ENCODE measurements around the gene AFM.
"Not testable (repeated sequence)": the region's sequence is repeated elsewhere in the genome, so short reads cannot be mapped to it uniquely, and the experiment has no call there.

The AFM gene

GRCh38 chr4:73533515-73534422 is 52.2 kb downstream of the AFM start:
- Histone ChIP-seq H3K9me3 (ENCODE audit: low read depth, low read length) (no peaks in the 10 kb centered on the region), H3K27ac (no peak overlapping the region), H3K9ac (ENCODE audit: insufficient read length) (no peak overlapping the region), H3K4me3 (no peak overlapping the region), H3K36me3 (ENCODE audit: insufficient read depth, low read length) (no peaks in the 10 kb centered on the region)
- TF ChIP-seq POLR2AphosphoS5 (IDR thresholded peaks at IDR 0.05; ENCODE audit: borderline replicate concordance, low read depth, low read length) (no peak), EZH2 (IDR thresholded peaks at IDR 0.05) (no peak), FOXP2 (optimal IDR thresholded peaks at IDR 0.05; ENCODE audit: control extremely low read depth, extremely low read length, insufficient read depth) (no peak)
- DNase-seq (ENCODE audit: low read depth, low spot score) = no peak

GRCh38 chr4:73538162-73538561 is 56.6 kb downstream of the AFM start:
- H3K9ac ChIP-seq (ENCODE audit: insufficient read length) = no peak overlapping the region
- H3K9me3 ChIP-seq (ENCODE audit: low read depth, low read length) = no peaks in the 10 kb centered on the region
- H3K4me3 ChIP-seq = no peak overlapping the region
- TF ChIP-seq EZH2 (IDR thresholded peaks at IDR 0.05) (no peak), FOXP2 (optimal IDR thresholded peaks at IDR 0.05; ENCODE audit: control extremely low read depth, extremely low read length, insufficient read depth) (no peak)
- no peak for DNase-seq (ENCODE audit: low read depth, low spot score)
- no peaks in the 10 kb centered on the region for H3K36me3 ChIP-seq (ENCODE audit: insufficient read depth, low read length)
- no peak overlapping the region for H3K27ac ChIP-seq

GRCh38 chr4:73539386-73539785 is 57.8 kb downstream of the AFM start:
- no peak for TF ChIP-seq EZH2 (IDR thresholded peaks at IDR 0.05)
- TF ChIP-seq POLR2AphosphoS5 (IDR thresholded peaks at IDR 0.05; ENCODE audit: borderline replicate concordance, low read depth, low read length) = no peak
- TF ChIP-seq FOXP2 (optimal IDR thresholded peaks at IDR 0.05; ENCODE audit: control extremely low read depth, extremely low read length, insufficient read depth) = no peak

GRCh38 chr4:73540826-73541225 is 59.3 kb downstream of the AFM start:
- Histone ChIP-seq H3K27ac (no peak overlapping the region), H3K4me3 (no peak overlapping the region), H3K36me3 (ENCODE audit: insufficient read depth, low read length) (no peaks in the 10 kb centered on the region), H3K9me3 (ENCODE audit: low read depth, low read length) (no peaks in the 10 kb centered on the region), H3K9ac (ENCODE audit: insufficient read length) (no peak overlapping the region)
- DNase-seq (ENCODE audit: low read depth, low spot score) = no peak
- TF ChIP-seq FOXP2 (optimal IDR thresholded peaks at IDR 0.05; ENCODE audit: control extremely low read depth, extremely low read length, insufficient read depth) (no peak), EZH2 (IDR thresholded peaks at IDR 0.05) (no peak), POLR2AphosphoS5 (IDR thresholded peaks at IDR 0.05; ENCODE audit: borderline replicate concordance, low read depth, low read length) (no peak)

More at GRCh38 chr4:73539386-73539785, 57.8 kb downstream of the AFM start:
- Histone ChIP-seq H3K9me3 (ENCODE audit: low read depth, low read length) (no peaks in the 10 kb centered on the region), H3K27ac (no peak overlapping the region), H3K4me3 (no peak overlapping the region), H3K9ac (ENCODE audit: insufficient read length) (no peak overlapping the region), H3K36me3 (ENCODE audit: insufficient read depth, low read length) (no peaks in the 10 kb centered on the region)
- no peak for DNase-seq (ENCODE audit: low read depth, low spot score)

GRCh38 chr4:73541251-73541650 is 59.7 kb downstream of the AFM start:
- no peak overlapping the region for H3K27ac ChIP-seq
- no peaks in the 10 kb centered on the region for H3K9me3 ChIP-seq (ENCODE audit: low read depth, low read length)
- H3K36me3 ChIP-seq (ENCODE audit: insufficient read depth, low read length) = no peaks in the 10 kb centered on the region
- DNase-seq (ENCODE audit: low read depth, low spot score) = no peak
- no peak overlapping the region for H3K4me3 ChIP-seq
- no peak overlapping the region for H3K9ac ChIP-seq (ENCODE audit: insufficient read length)
- TF ChIP-seq POLR2AphosphoS5 (IDR thresholded peaks at IDR 0.05; ENCODE audit: borderline replicate concordance, low read depth, low read length) (no peak), EZH2 (IDR thresholded peaks at IDR 0.05) (no peak), FOXP2 (optimal IDR thresholded peaks at IDR 0.05; ENCODE audit: control extremely low read depth, extremely low read length, insufficient read depth) (no peak)

GRCh38 chr4:73544620-73545019 is 63.1 kb downstream of the AFM start:
- no peak for TF ChIP-seq EZH2 (IDR thresholded peaks at IDR 0.05)
- TF ChIP-seq POLR2AphosphoS5 (IDR thresholded peaks at IDR 0.05; ENCODE audit: borderline replicate concordance, low read depth, low read length) = no peak
- no peak for TF ChIP-seq FOXP2 (optimal IDR thresholded peaks at IDR 0.05; ENCODE audit: control extremely low read depth, extremely low read length, insufficient read depth)
- H3K9ac ChIP-seq (ENCODE audit: insufficient read length) = no peak overlapping the region
- H3K4me3 ChIP-seq = no peak overlapping the region
- H3K36me3 ChIP-seq (ENCODE audit: insufficient read depth, low read length) = no peaks in the 10 kb centered on the region
- no peak for DNase-seq (ENCODE audit: low read depth, low spot score)
- H3K27ac ChIP-seq = no peak overlapping the region
- no peaks in the 10 kb centered on the region for H3K9me3 ChIP-seq (ENCODE audit: low read depth, low read length)

GRCh38 chr4:73550865-73551264 is 69.3 kb downstream of the AFM start:
- not testable (repeated sequence) for H3K9ac ChIP-seq (ENCODE audit: insufficient read length); H3K9me3 ChIP-seq (ENCODE audit: low read depth, low read length); DNase-seq (ENCODE audit: low read depth, low spot score); H3K36me3 ChIP-seq (ENCODE audit: insufficient read depth, low read length); H3K4me3 ChIP-seq; H3K27ac ChIP-seq
